Measurements from ENCODE around the gene PHF23.

Gene PHF23

GRCh38 chr17:7213895-7214299 is 25.4 kb downstream of the PHF23 start:
- WGBS (ENCODE audit: extremely low coverage, insufficient coverage, insufficient read length): no CpG with 5 or more reads among the region's 15 CpGs

GRCh38 chr17:7211491-7212273 is 27.6 kb downstream of the PHF23 start:
- Histone ChIP-seq H3K23ac (ENCODE audit: low read length) (peak overlapping the region; percentile 22), H2BK120ac (ENCODE audit: insufficient read depth, low read length, poor library complexity) (no peak overlapping the region), H3K79me1 (ENCODE audit: low read length) (peaks cover 3% of the 10 kb centered on the region), H2AFZ (ENCODE audit: insufficient read depth, low read length, poor library complexity) (no peak overlapping the region), H3K4me3 (ENCODE audit: low read depth, low read length) (no peak overlapping the region), H3K27ac (ENCODE audit: low read depth, low read length) (no peak overlapping the region), H2AK5ac (ENCODE audit: low read length) (no peak overlapping the region), H3K14ac (ENCODE audit: low read length) (peak overlapping the region; percentile 21), H3K27me3 (ENCODE audit: insufficient read depth, low read length) (no peaks in the 10 kb centered on the region), H4K8ac (ENCODE audit: low read depth, low read length) (no peak overlapping the region), H3K79me2 (ENCODE audit: control insufficient read depth, insufficient read depth, low read length, poor library complexity) (peaks cover 1% of the 10 kb centered on the region), H3K18ac (ENCODE audit: low read length) (no peak overlapping the region), H4K91ac (ENCODE audit: low read depth, low read length) (no peak overlapping the region), H3K4me1 (ENCODE audit: control insufficient read depth in 1 of 2, insufficient read depth in 2 of 2, low read length in 2 of 2) (peaks cover 29 to 40% of the 10 kb centered on the region in 2 experiments), H3K4me2 (ENCODE audit: low read length) (peak overlapping the region; percentile 62), H3K9me3 (ENCODE audit: insufficient read depth, low read depth, low read length) (peaks cover 2% of the 10 kb centered on the region), H2BK12ac (ENCODE audit: low read length) (no peak overlapping the region), H4K12ac (ENCODE audit: low read depth, low read length) (no peak overlapping the region), H3K9ac (ENCODE audit: low read length) (peak overlapping the region; percentile 29), H2BK5ac (ENCODE audit: low read depth, low read length, poor library complexity) (no peak overlapping the region), H3K36me3 (ENCODE audit: control insufficient read depth in 1 of 2, insufficient read depth in 2 of 2, low read length in 2 of 2) (no peaks in the 10 kb centered on the region), H3K4ac (ENCODE audit: low read depth, low read length) (peak overlapping the region; percentile 56)
- WGBS (ENCODE audit: extremely low coverage, insufficient coverage, insufficient read length): no CpG with 5 or more reads among the region's 37 CpGs
- DNase-seq: no peak

More at GRCh38 chr17:7213895-7214299, 25.4 kb downstream of the PHF23 start:
- no peak overlapping the region for H3K9ac ChIP-seq (ENCODE audit: low read length)
- H3K18ac ChIP-seq (ENCODE audit: low read length): no peak overlapping the region
- H3K4me1 ChIP-seq (ENCODE audit: control insufficient read depth in 1 of 2, insufficient read depth in 2 of 2, low read length in 2 of 2): peaks cover 31 to 43% of the 10 kb centered on the region in 2 experiments
- peak overlapping the region; percentile 55 for H3K4me2 ChIP-seq (ENCODE audit: low read length)
- H3K27ac ChIP-seq (ENCODE audit: low read depth, low read length): no peak overlapping the region
- H4K8ac ChIP-seq (ENCODE audit: low read depth, low read length): no peak overlapping the region
- H3K9me3 ChIP-seq (ENCODE audit: insufficient read depth, low read depth, low read length): no peaks in the 10 kb centered on the region
- H3K23ac ChIP-seq (ENCODE audit: low read length): no peak overlapping the region
- H3K36me3 ChIP-seq (ENCODE audit: control insufficient read depth in 1 of 2, insufficient read depth in 2 of 2, low read length in 2 of 2): no peaks in the 10 kb centered on the region
- DNase-seq: peak; percentile 77 to 82
- peaks cover 10% of the 10 kb centered on the region for H3K79me1 ChIP-seq (ENCODE audit: low read length)
- H3K27me3 ChIP-seq (ENCODE audit: insufficient read depth, low read length): no peaks in the 10 kb centered on the region
- H4K91ac ChIP-seq (ENCODE audit: low read depth, low read length): no peak overlapping the region
- peaks cover 1% of the 10 kb centered on the region for H3K79me2 ChIP-seq (ENCODE audit: control insufficient read depth, insufficient read depth, low read length, poor library complexity)
- no peak overlapping the region for H2BK5ac ChIP-seq (ENCODE audit: low read depth, low read length, poor library complexity)
- H4K12ac ChIP-seq (ENCODE audit: low read depth, low read length): no peak overlapping the region
- H3K4ac ChIP-seq (ENCODE audit: low read depth, low read length): no peak overlapping the region
- H2AK5ac ChIP-seq (ENCODE audit: low read length): no peak overlapping the region
- no peak overlapping the region for H2BK120ac ChIP-seq (ENCODE audit: insufficient read depth, low read length, poor library complexity)
- H2AFZ ChIP-seq (ENCODE audit: insufficient read depth, low read length, poor library complexity): no peak overlapping the region
- H2BK12ac ChIP-seq (ENCODE audit: low read length): no peak overlapping the region
- no peak overlapping the region for H3K4me3 ChIP-seq (ENCODE audit: low read depth, low read length)
- no peak overlapping the region for H3K14ac ChIP-seq (ENCODE audit: low read length)

DNA sequence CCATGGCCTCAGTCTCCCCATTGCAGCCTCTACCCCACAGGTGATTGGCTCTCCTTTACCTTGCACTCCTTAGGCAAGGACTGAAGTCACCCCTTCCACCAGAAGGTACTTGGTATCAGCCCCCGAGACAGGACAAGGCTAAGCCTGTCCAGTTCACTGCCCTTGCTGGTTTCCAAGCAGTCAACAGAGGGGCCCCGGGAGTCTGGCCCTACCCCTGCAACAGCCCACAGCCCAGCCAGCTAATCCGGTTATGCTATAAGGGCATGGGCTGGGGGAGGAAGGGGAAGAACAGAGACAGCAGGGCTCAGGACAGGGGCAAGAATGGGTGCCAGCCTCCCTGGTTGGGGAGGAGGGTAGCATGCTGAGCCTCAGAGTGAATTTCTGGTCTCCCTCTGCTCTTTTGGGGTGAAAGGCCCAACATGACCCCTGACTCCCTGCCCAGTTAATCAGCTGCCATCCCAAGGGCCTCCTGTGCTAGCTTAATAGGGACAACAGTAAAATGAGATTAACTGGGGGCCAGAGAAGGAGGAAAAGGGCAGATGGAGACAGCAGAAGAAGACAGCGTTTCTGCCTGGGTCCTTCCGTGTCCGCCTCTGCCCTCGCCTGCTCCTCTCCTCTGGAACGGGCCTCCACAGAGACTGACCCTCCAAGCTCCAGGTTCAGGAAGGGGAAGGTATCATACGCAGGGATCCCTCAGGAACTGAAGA is 30.4 kb downstream of the PHF23 start:
- no peak overlapping the region for H2BK12ac ChIP-seq (ENCODE audit: low read length)
- H3K4me3 ChIP-seq (ENCODE audit: low read depth, low read length): no peak overlapping the region
- no peak overlapping the region for H3K23ac ChIP-seq (ENCODE audit: low read length)
- no peak for DNase-seq
- H2AK5ac ChIP-seq (ENCODE audit: low read length): no peak overlapping the region
- no peak overlapping the region for H3K9ac ChIP-seq (ENCODE audit: low read length)
- H2AFZ ChIP-seq (ENCODE audit: insufficient read depth, low read length, poor library complexity): no peak overlapping the region
- H3K36me3 ChIP-seq (ENCODE audit: control insufficient read depth in 1 of 2, insufficient read depth in 2 of 2, low read length in 2 of 2): peaks cover 3% of the 10 kb centered on the region in 2 experiments
- H2BK120ac ChIP-seq (ENCODE audit: insufficient read depth, low read length, poor library complexity): no peak overlapping the region
- peaks cover 2% of the 10 kb centered on the region for H3K79me1 ChIP-seq (ENCODE audit: low read length)
- H4K12ac ChIP-seq (ENCODE audit: low read depth, low read length): no peak overlapping the region
- H3K27ac ChIP-seq (ENCODE audit: low read depth, low read length): no peak overlapping the region
- no peaks in the 10 kb centered on the region for H3K27me3 ChIP-seq (ENCODE audit: insufficient read depth, low read length)
- peaks cover 4% of the 10 kb centered on the region for H3K9me3 ChIP-seq (ENCODE audit: insufficient read depth, low read depth, low read length)
- H3K4me1 ChIP-seq (ENCODE audit: control insufficient read depth in 1 of 2, insufficient read depth in 2 of 2, low read length in 2 of 2): peaks cover 19 to 20% of the 10 kb centered on the region in 2 experiments
- H3K79me2 ChIP-seq (ENCODE audit: control insufficient read depth, insufficient read depth, low read length, poor library complexity): peaks cover 1% of the 10 kb centered on the region
- H3K4ac ChIP-seq (ENCODE audit: low read depth, low read length): no peak overlapping the region
- no peak overlapping the region for H4K8ac ChIP-seq (ENCODE audit: low read depth, low read length)
- no peak overlapping the region for H3K18ac ChIP-seq (ENCODE audit: low read length)
- no peak overlapping the region for H3K14ac ChIP-seq (ENCODE audit: low read length)
- no CpG with 5 or more reads among the region's 9 CpGs for WGBS (ENCODE audit: extremely low coverage, insufficient coverage, insufficient read length)
- H2BK5ac ChIP-seq (ENCODE audit: low read depth, low read length, poor library complexity): no peak overlapping the region
- H4K91ac ChIP-seq (ENCODE audit: low read depth, low read length): no peak overlapping the region
- no peak overlapping the region for H3K4me2 ChIP-seq (ENCODE audit: low read length)

GRCh38 chr17:7208027-7208571 is 31.2 kb downstream of the PHF23 start:
- Histone ChIP-seq H2AK5ac (ENCODE audit: low read length) (no peak overlapping the region), H2BK12ac (ENCODE audit: low read length) (no peak overlapping the region), H3K27me3 (ENCODE audit: insufficient read depth, low read length) (no peaks in the 10 kb centered on the region), H2BK5ac (ENCODE audit: low read depth, low read length, poor library complexity) (no peak overlapping the region), H3K23ac (ENCODE audit: low read length) (no peak overlapping the region), H4K8ac (ENCODE audit: low read depth, low read length) (no peak overlapping the region), H3K14ac (ENCODE audit: low read length) (no peak overlapping the region), H4K91ac (ENCODE audit: low read depth, low read length) (no peak overlapping the region), H3K4me2 (ENCODE audit: low read length) (no peak overlapping the region), H3K79me1 (ENCODE audit: low read length) (peaks cover 2% of the 10 kb centered on the region), H3K4me1 (ENCODE audit: control insufficient read depth in 1 of 2, insufficient read depth in 2 of 2, low read length in 2 of 2) (peaks cover 17% of the 10 kb centered on the region in 2 experiments), H3K36me3 (ENCODE audit: control insufficient read depth in 1 of 2, insufficient read depth in 2 of 2, low read length in 2 of 2) (peaks cover 10 to 11% of the 10 kb centered on the region in 2 experiments), H3K9me3 (ENCODE audit: insufficient read depth, low read depth, low read length) (peaks cover 4% of the 10 kb centered on the region), H4K12ac (ENCODE audit: low read depth, low read length) (no peak overlapping the region), H2BK120ac (ENCODE audit: insufficient read depth, low read length, poor library complexity) (no peak overlapping the region), H3K18ac (ENCODE audit: low read length) (no peak overlapping the region), H3K27ac (ENCODE audit: low read depth, low read length) (no peak overlapping the region), H3K4ac (ENCODE audit: low read depth, low read length) (no peak overlapping the region), H3K4me3 (ENCODE audit: low read depth, low read length) (no peak overlapping the region), H3K9ac (ENCODE audit: low read length) (no peak overlapping the region), H2AFZ (ENCODE audit: insufficient read depth, low read length, poor library complexity) (no peak overlapping the region), H3K79me2 (ENCODE audit: control insufficient read depth, insufficient read depth, low read length, poor library complexity) (peaks cover 1% of the 10 kb centered on the region)
- WGBS (ENCODE audit: extremely low coverage, insufficient coverage, insufficient read length): no CpG with 5 or more reads among the region's 21 CpGs
- no peak for DNase-seq

Data from trophoblast cell (in vitro differentiated cells and primary cell).